GM08714 (cell line): ENCODE data around the gene NISCH.
"Not testable (repeated sequence)": the region's sequence is repeated elsewhere in the genome, so short reads cannot be mapped to it uniquely, and the experiment has no call there.

Source experiments
- H3K4me3 ChIP-seq: fragments of 200-500 bp; sonication (Bioruptor generic); 2 replicates; pipeline ENCODE4 v1.5.1; 2014; ENCODE audit warnings: mild to moderate bottlenecking, low read length, inconsistent platforms
- ZNF274 ChIP-seq: IDR thresholded peaks from 2 replicates; pipeline ENCODE4 v1.6.1; 2012; ENCODE audit warnings: mild to moderate bottlenecking, low read depth, low read length

Gene NISCH

DNA sequence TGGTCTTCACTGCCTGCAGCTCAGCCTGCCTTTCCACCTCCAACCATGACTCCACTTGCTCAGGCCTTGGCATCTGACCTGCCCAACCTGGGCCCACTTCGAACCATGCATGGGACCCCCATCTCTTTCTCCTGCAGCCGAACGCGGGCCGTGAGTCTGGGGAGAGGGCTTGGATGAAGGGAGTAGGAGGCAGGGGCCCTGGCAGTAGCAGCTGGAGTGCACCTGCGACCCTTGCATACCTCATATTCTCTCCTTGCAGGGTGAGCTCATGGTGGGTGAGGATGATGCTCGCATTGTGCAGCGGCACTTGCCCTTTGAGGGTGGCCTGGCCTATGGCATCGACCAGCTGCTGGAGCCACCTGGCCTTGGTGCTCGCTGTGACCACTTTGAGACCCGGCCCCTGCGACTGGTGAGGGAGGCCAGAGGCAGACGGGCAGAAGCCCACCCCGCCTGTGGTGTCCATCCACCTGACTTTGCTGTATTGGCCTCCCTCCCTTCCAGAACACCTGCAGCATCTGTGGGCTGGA lies 64.8 kb downstream of the NISCH start:
- TF ChIP-seq ZNF274 = no peak
- no peak overlapping the region for H3K4me3 ChIP-seq

- no peak for TF ChIP-seq ZNF274
- no peak overlapping the region for H3K4me3 ChIP-seq
Measured at GRCh38 chr3:52520716-52521487, 65.5 kb downstream of the NISCH start.

DNA sequence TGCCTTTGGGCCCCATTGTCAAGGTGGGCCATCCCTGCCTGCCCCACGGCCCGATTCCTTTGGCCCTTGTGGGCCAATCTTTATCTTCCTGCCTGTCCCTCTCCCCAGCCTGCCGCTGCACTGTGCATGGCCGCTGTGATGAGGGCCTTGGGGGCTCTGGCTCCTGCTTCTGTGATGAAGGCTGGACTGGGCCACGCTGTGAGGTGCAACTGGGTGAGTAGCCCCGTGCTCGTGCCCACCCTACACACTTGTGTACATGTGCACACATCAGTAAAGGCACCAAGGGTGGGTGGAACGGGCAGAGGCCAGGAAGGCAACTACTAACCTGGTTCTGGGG lies 66.1 kb downstream of the NISCH start:
- no peak for TF ChIP-seq ZNF274
- no peak overlapping the region for H3K4me3 ChIP-seq

- H3K4me3 ChIP-seq = no peak overlapping the region
- TF ChIP-seq ZNF274 = no peak
Measured at GRCh38 chr3:52521881-52522650, 66.7 kb downstream of the NISCH start.

DNA sequence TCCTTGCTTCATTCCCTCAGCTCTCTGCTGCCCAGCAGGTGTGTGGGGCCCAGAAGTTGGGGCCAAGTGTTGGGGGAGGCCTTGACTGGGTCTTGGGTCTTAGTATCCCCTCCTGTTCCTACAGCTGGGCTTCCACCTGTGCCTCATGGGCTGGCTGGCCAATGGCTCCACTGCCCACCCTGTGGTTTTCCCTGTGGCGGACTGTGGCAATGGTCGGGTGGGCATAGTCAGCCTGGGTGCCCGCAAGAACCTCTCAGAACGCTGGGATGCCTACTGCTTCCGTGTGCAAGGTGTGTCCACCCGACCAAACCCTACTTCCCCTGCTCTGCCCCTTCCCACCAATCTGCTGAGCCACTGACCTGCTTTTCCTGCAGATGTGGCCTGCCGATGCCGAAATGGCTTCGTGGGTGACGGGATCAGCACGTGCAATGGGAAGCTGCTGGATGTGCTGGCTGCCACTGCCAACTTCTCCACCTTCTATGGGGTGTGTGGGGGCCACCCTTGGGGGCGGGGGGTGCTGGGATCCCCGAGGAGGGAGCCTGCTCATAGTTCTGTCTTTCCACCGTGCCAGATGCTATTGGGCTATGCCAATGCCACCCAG lies 67.3 kb downstream of the NISCH start:
- no peak overlapping the region for H3K4me3 ChIP-seq
- TF ChIP-seq ZNF274 = no peak

GRCh38 chr3:52523386-52524257 lies 68.2 kb downstream of the NISCH start:
- TF ChIP-seq ZNF274 = no peak

GRCh38 chr3:52524258-52524751 lies 68.9 kb downstream of the NISCH start:
- no peak overlapping the region for H3K4me3 ChIP-seq
- TF ChIP-seq ZNF274 = no peak

More at GRCh38 chr3:52523386-52524257, 68.2 kb downstream of the NISCH start:
- no peak overlapping the region for H3K4me3 ChIP-seq

DNA sequence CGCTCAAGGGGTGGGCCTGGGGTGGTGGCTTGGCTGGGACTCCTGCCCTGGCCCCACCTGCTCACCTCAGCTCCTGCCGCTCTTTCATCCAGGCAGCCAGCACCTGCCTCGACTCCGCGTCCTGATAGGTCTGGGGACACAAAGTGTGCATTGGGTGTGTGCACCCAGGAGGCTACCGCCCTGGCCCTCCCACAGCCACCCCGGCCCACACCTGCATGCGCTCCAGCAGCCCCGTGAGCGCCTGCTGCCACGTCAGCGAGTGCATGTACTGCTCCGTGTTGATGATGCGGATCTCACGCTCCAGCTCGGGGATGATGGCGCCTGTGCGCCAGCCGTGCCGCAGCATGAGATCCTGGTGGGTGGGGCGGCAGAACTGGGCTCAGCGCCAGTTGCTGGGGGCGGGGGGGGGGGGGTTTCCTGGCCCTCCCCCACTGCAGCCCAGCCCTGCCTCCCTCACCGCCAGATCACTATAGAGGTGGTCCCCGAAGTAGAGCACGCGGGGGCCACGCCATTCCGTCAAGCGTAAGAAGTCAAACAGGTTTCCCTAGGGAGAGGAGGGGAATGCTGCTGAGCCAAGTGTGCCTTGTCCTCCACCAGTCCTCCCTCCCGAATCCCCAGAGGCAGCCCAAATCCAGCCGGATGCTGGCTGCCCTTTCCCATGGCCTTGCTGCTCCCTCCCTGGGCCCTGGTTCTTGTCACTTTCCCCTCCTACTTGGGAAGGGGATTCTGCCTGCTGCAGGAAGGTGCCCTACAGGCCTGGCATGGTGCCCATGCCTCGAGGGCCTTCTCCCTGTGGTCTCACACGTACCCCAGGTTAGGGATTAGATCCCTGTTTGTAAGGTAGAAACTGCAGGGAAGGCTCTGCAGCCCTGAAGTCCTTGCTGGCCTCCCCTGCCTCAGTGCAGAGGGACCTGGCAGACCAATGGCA lies 69.6 kb downstream of the NISCH start:
- H3K4me3 ChIP-seq = no peak overlapping the region

DNA sequence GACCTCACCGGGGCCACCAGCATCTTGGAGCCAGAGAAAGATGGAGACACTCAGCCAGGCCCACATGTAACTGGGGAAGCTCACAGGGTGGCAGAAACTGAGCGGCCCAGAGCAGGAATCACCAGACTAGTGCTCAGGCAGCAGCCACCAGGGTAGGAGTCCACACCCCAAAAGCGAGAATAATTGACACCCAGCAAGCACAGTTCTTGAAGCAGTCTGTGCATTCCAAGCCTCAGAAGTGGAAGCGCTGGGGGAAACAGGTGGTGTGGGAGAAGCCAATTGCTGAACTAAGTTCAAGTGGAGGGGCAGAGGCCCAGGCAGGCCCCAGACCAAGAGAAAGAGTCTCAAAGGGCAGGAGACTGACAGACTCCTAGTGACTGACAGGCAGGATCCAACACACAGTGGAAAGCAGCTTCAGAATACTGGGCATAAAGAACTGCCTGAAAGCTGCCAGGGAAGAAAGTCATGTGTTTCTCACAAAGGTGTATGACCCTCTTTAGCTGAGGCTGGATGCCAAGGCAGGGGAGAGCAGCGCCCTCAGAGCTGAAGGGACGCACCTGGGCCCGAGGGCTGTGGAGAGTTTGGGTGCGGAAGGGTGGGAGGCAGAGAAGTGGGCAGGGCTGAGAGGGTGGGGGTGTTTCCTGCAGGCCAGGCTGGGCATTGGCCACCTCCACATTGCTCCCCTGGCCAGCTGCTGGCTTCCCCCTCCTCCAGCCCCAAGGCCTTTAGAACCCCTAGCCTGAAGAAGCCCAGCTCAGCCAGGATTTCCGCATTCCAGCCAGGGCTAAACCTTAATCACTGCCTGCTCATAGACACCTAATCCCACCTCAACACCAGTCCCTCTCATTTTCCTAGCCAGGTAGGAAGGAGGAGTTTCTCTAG lies 70.5 kb downstream of the NISCH start:
- no peak for TF ChIP-seq ZNF274
- H3K4me3 ChIP-seq = no peak overlapping the region

More for the DNA sequence above, 69.6 kb downstream of the NISCH start:
- TF ChIP-seq ZNF274 = no peak

- not testable (repeated sequence) for H3K4me3 ChIP-seq
Measured at GRCh38 chr3:52526671-52527038, 71.3 kb downstream of the NISCH start.

- no peak overlapping the region for H3K4me3 ChIP-seq
- TF ChIP-seq ZNF274 = no peak
Measured at GRCh38 chr3:52527039-52527731, 71.8 kb downstream of the NISCH start.
